Activated T-cell treated with anti-CD3 and anti-CD28 coated beads for 48 hours (primary cell): ENCODE data around the gene CD47.

ENCODE experiments used
- DNase-seq: peaks from one replicate; pipeline ENCODE4 v3.0.0-alpha.2; 2020; ENCODE audit warnings: low read depth

The CD47 gene

GRCh38 chr3:108090701-108091497 is at the start of gene CD47:
CD47 (minus strand) TSS chr3:108091031; CDS start chr3:108090908, 123 bp downstream.
- peak; percentile 98 for DNase-seq

GRCh38 chr3:108137460-108137814 is 46.6 kb upstream of the CD47 start:
- DNase-seq, result no peak

DNA sequence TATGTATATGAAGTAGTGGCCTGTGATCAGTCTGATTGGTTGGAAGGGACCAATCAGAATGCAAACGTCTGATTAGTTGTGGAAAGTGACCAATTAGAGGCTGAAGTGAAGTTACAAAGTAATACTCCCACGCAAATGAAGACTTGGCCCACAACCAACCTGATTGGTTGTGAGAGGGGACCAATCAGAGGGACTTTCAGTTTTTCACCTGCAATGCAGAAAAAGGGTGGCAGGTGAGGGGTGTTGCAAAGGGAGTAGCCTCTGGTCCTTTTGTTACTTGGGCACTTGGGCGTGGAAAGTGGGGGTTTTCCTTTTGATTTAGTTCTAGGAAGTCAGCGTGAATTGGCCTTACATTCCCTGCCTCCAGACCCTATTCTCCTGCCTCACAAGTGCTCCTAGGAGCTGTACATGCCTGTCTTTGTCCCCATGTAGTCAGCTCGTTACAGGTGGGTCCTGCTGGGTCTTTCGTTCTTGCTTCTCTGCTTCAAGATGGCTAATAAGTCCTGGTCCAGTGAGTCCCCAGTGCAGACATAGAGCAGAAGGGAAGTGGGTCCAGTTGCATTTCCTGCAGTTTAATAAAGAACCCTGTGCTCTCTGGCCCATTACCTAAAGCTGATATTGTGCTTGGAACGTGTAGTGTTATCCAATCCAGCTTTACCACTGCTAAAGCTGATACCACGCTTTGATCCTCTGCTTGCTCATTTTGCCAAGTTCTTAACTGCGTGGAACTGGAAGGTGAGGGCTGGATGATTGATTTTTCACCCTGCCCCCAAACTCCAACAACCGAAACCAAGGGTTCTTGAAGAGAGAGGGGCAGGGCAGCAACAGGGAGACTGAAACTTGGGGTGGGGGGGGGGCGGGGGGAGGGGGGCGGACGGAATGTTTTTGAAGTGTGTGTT is 46.0 kb upstream of the CD47 start:
- DNase-seq, result no peak

GRCh38 chr3:108134555-108134880 is 43.7 kb upstream of the CD47 start:
- no peak for DNase-seq

DNA sequence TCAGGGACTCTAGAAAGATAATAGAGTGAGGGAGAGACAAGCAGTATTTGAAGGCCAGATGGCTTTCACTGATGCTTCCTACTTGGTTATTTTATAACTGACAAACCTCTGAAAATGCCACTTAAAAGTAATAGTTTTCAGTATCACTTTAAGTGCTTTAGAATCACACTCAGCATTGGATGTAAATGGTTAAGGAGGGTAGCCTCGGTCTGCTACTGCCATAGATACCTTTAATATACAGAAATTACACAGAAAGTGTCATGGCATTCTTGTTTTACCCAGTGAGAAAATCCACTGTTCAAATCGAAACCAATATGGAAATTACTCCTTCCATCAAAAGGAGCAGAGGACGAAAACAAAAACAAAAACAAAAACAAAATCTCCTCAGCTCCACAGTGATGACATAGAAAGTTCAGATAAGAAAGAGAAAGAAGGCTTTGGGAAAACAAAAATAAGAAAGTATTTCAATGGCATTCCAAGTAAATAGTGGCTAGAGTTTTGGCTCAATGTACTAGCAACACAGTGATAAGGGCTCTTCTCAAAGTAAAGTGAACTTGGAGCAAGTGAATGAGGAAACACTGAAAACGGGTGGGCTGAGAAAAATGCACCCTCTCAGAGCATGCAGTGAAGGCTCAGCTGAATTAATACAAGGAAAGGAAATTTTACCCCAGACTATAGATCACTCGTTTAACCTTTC is 43.2 kb upstream of the CD47 start:
- no peak for DNase-seq

DNA sequence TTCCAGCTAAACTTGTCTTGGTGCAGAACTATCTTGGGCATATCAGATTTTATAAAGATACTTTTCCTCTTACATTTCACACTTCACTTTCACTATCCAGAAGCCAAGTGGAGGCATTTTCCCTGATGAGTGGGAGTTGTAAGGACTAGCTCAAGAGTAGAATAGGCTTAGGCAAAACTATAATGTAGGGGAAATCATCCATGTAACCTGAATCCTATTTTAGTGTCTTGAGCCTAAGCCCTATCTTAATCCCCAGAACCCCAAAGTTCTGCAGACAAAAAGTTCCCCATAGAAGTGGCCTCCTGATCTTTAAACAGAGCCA is 42.2 kb upstream of the CD47 start:
- DNase-seq, result no peak

GRCh38 chr3:108131475-108132134 is 40.8 kb upstream of the CD47 start:
- DNase-seq, result no peak

GRCh38 chr3:108130701-108131474 is 40.1 kb upstream of the CD47 start:
- no peak for DNase-seq

GRCh38 chr3:108130236-108130635 is 39.4 kb upstream of the CD47 start:
- no peak for DNase-seq

DNA sequence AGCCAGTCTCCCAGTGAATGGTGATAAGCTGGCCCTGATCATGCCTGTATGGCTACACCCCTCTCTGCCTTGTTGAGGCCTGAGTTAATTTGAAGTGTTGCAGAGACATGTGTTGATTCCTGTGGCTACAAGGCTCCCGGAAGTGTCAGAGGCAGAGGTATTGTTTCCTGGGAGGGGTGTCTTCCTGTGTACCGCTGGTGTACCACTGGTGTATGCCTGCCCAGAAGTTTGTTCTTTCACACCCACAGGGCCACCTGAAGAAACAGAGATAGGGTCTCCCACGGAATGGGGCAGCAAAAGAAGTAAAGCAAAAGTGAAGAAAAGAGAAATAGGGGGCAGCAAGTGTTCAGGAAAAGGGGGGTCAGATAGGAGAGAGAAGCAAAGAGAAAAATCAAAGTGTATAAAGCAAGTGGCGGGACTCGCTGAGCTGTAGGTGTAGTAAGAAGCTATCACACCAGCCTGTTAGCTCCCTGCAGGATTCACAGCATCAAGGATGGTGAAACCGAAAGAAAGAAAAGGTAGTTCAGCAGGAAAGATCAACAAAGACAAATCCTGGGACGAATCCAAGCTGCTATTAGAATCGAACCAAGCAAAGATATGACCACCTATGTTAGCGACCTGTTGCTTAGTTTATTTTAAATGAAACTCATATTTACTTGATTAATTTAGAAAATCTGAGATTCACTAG is 36.6 kb upstream of the CD47 start:
- peak; percentile 37 for DNase-seq

DNA sequence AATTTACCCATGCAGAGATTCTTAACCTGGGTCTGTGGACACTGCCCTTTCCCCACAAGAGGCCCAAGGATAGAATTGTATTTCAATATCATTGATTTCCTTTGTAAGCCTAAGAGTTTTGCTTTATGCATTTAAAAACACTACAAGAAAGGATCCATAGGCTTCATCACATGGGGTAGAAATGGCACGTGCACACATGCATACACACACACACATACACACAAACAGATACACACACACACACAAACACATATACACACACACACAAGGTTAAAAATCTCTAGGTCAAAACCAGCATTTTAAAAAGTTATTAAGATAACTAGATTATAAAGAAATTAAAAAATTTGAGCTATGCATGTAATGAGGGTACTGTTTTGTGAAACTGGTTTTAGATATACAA is 35.5 kb upstream of the CD47 start:
- no peak for DNase-seq

GRCh38 chr3:108125550-108126071 is 34.8 kb upstream of the CD47 start:
- peak; percentile 40 for DNase-seq

GRCh38 chr3:108125153-108125543 is 34.3 kb upstream of the CD47 start:
- DNase-seq, result no peak

DNA sequence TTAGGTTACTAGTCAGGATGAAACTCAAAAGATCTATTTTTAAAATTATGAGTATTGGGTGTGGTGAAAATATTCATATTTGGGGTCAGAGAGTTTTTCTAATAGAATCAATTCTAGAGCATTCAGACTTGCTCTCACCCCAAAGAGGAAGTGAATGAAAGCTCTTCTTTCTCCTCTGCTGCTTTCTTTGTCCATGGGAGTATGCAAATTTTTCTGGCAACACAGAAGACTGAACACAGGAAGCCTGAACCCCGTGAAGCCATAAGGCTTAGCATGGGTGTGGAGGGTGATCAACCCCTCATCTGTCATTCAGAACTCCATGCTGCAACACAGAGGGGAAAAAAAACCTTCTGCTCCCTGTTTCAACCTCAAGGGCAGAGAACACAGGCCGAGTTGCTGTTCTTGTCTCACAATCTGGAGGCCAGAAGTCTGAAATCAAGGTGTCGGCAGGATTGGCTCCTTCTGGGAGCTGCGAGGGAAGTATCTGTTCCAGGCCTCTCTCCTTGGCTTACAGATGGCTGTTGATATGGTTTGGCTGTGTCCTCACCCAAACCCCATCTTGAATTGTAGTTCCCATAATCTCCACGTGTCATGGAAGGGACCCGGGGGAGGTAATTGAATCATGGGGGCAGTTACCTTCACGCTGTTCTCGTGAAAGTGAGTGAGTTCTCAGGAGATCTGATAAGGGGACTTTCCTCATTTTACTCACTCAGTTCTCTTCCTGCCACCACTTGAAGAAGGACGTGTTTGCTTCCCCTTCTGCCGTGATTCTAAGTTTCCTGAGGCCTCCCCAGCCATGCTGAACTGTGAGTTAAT is 33.7 kb upstream of the CD47 start:
- peak; percentile 56 for DNase-seq

DNA sequence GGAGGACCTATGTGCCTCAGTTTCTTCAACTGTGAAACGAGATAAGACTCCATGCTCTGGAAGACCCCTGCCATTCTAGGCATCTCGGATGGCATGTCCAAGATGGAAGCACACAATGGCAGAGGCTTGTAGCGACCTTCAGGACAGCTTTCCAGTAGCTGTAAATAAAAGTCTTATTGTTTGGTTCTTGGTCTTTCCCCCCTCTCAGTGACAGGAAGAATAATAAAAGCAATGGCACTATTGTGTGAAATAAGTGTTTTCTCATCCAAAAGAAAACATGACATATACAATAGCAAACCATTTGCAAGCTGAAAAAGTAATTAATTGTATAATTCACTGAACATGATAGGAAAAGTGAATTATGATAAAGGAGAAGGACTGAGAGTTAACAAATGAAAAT is 32.5 kb upstream of the CD47 start:
- no peak for DNase-seq

GRCh38 chr3:108122276-108122675 is 31.4 kb upstream of the CD47 start:
- DNase-seq, result no peak

DNA sequence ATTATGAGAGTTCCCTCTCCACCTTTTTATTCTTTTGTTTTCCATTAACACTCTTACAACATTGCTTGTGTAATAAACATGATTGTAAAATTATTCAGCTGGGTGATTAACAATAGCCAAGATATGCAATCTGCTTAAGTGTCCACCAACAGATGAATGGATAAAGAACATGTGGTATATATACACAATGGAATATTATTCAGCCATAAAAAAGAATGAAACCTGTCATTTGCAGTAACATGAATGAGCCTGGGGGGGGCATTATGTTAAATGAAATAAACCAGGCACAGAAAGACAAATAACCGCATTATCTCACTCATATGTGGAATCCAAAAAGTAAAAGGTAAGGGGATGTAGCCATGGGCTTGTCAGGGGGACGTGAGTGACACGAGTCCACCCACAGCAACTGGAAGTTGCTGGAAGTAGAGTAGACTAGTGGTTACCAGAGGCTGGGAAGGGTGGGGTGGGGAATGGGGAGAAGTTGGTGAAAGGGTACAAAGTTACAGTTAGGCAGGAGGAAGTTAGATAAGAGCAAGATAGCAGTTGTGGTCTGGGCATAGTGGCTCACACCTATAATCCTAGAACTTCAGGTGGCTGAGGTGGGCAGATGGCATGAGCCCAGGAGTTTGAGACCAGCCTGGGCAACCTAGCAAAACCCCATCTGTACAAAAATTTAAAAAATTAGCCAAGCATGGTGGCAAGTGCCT is 28.7 kb upstream of the CD47 start:
- no peak for DNase-seq

- DNase-seq, result no peak
Observed at GRCh38 chr3:108118038-108118768, 27.4 kb upstream of the CD47 start.
